Activated T-cell treated with anti-CD3 and anti-CD28 coated beads, Interleukin-2, amount 50 U/mL, for 1 hour (primary cell): ENCODE results near the gene AATK.
A peak's percentile ranks its signal among the peaks of the same experiment; 100 is the strongest.

Experiments used
- DNase-seq: peaks from one replicate; pipeline ENCODE4 v3.0.0-alpha.2; 2020

The AATK gene

DNA sequence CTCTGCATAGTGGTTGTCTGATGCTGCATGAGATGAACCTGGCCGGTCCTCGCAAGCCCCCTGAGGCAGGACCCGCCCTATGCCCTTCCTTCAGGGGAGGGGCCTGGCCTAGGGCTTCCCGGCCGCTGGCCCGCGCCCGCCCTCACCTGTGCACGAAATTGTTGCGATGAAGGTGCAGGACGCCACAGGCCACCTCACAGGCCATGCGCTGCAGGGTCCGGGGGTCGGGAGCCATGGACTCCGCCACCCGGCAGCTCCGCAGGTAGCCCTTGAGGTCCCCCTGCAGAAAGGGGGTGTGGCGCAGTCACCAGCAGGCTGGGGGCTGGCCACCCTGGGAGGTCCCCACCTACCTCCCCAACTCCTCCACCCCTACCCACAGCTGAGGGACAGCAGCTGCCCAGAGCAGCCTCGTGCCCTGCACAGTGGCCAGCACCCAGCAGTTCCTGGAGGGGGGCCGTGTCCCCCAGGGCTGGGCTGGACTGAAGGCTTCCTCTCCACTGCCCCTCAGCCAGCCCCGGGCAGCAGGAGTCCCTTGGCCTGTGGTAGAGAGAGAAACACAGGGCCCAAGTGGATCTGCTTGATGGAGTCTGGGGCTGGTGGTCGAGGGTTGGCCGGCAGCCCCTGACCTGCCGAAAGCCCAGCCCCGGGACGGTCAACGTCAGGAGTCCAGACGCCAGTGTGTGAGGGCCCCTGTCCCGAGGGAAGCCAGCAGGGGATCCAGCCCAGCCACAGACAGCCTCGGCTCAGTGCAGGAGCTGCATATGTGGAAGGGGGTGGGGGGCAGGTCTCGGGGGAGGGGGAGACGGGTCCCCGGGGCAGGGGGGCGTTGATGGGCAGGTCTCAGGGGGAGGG is 39.5 kb downstream of the AATK start:
- no peak for DNase-seq

DNA sequence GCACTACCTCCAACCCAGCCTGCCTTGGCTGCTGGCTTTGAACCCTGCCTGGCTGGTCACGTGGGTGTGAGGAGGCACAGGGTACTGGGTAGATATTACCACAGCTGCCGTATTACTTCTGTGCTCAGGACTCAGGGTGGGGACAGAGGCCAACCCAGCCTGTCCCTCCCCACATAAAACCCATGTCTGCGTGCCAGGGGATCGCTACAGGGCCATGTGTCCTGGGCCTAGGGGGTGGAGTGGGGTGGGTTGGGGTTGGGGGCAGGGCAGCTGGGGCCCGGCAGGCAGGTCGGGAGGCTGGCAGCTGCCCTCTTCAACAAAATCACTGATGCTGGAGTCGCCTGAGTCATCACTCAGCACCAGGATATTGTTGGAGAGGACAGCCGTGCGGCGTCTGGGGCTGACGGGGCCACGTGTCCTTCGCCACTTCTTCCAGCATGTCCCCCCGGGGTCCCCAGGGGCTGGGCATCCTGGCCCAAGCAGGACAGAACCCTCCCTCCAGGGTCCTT is 40.4 kb downstream of the AATK start:
- DNase-seq, result no peak

DNA sequence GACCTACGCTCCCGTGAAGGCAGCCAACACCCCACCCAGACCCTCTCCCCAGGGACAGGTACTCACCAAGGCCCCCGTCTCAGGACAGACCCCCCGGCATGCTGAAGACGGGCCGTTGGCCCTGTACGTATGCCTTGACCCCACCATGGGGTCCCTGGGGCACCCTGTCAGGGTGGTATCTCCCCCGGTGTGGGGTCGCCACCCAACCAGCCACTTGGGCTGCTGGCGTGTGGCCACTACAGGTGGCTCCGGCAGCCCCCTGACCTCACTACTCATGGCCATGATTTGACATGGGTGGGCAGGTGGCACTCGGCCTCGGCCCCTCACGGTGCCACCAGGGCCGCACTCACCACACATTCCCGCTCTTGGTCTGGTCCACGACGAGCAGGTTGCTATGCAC is 41.6 kb downstream of the AATK start:
- no peak for DNase-seq

DNA sequence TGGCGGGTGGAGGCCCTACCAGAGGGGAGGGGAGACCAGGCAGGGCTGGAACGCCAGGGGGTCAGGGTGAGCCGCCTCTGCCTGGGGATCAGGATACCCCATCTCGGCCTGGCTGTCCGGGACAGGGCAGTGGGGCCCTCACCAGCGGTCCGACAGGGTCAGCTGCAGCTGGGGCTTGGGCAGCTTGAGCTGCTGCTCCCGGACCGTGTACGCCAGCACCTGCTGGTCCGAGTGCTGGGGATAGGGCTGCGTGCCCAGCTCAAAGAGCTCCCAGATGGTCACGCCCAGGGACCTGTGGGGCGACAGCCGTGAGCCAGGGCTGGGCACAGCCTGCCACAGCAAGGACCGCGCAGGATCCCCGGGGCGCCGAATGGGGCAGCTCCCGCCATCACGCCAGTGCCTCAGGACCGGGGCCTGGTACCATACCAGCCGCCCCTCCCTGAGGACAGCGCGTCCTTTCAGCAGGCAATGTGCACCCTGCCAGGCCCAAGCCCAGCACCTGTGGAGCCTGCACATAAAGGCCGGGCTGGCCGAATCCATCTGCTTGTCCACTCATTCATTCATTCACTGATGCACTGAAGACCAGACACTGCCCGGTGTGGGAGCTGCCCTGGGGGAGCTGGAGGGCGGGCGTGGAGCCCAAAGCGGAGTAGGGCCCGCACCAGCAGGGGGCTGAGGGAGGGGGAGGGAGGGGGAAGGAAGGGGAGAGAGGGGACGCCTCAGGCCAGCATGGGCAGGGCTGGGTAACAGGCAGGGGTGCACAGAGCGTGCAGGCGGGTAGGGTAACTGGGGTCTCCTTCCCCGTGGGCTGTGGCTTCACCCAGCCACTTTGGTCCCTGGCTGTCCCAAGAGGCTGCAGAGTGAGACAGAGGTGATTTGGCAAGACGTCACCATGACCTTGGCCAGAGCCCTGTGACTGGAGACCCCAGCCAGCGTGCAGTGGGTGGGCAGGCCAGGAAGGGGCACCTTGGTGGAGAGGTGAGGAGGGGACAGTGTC is 42.7 kb downstream of the AATK start:
- no peak for DNase-seq

DNA sequence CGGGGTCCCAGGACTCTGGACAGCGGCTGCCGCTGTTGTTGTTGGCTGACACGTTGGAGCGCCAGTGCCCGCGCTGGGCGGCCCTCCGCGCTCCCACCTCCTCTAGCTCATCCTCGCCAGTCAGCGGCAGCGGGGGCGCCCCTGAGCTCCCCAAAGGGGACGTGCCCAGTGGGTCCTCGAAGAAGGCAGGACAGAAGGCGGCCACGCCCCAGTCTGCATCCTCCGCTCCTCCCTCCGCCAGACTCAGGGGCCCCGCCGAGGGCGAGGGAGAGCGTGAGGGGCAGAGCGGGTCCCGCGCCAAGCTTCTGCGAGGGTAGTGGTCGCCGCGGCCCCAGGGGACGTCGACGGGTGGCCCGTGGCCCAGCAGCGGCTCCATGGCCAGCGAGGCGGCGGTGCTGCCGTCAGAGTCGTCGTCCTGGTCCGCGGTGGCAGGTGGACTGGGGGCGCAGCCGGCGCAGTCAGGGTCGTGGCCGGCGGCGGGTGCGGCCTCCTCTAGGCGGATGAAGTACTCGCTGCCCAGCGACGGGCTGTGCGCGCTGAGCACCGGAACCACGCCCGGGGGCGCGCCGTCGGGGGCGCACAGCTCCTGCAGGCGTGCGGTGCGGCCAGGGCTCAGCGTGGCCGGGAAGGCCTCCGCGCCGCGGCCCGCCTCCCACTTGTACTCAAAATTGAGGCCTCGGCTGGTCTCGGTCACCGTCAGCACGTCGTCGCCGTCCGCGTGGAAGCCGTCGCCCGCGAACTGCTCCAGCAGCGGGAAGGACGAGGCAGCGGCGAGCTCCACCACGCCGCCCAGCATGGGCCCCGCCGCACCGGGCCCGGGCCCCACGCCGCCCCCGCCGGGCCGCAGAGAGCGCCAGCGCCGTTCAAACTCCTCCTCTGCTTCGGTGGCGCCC is 43.9 kb downstream of the AATK start:
- no peak for DNase-seq

DNA sequence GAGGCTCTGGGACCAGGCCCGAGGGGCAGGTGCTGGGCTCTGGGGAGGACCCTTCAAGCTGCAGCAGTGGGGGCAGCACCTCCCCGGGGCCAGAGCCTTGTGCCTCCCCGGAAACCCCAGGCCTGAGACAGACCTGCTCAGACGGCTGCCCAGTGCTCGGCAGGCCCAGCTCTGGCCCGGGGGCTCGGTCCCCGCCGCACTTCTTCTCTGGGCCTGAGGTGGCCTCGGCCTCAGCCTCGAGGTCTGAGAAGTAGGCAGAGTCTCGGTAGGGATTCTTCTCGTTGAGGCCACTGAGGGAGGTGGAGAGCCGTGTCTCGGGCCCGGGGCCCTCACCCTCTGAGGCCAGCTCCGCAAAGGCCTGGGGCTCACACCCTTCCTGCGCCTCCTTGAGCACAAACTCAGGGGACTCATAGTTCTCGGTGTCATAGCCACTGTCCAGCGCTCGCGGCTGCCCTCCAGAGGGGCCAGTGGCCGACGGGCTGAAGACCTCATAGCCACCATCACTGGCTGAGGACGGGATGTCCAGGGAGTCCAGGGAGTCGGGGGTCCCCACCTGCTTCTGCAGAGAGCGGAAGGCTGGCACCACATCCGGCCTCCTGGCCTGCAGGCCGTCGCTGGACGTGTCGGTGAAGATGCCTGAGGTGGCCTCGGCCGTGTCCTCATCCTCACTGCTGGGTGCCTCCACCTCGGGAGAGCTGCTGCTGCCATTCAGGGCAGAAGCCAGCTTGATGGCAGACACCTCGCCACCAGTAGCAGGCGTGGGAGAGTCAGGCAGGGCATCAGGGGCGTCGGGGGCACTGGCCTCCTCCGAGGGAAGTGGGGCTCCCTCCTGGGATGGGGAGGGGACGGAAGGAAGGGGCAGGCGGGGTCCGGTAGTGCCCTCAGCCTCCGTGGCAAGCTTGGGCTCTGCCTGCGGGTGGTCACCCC is 45.1 kb downstream of the AATK start:
- DNase-seq, result no peak

DNA sequence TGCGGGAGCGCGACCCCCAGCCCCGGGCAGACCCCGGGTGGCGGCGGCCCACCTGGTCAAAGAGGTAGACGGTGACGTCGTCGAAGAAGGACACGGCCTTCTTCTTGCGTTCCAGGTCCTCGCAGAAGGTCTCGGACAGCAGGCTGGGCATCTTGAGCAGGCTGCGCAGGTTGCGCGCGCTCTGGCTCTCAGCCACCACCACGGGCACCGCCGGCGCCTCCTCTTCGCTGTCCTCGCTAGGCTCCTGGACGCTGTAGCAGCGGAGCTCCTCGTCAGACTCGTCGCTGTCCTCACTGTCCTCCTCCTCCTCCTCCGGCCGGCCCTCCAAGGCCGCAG is 45.9 kb downstream of the AATK start:
- DNase-seq, result no peak

DNA sequence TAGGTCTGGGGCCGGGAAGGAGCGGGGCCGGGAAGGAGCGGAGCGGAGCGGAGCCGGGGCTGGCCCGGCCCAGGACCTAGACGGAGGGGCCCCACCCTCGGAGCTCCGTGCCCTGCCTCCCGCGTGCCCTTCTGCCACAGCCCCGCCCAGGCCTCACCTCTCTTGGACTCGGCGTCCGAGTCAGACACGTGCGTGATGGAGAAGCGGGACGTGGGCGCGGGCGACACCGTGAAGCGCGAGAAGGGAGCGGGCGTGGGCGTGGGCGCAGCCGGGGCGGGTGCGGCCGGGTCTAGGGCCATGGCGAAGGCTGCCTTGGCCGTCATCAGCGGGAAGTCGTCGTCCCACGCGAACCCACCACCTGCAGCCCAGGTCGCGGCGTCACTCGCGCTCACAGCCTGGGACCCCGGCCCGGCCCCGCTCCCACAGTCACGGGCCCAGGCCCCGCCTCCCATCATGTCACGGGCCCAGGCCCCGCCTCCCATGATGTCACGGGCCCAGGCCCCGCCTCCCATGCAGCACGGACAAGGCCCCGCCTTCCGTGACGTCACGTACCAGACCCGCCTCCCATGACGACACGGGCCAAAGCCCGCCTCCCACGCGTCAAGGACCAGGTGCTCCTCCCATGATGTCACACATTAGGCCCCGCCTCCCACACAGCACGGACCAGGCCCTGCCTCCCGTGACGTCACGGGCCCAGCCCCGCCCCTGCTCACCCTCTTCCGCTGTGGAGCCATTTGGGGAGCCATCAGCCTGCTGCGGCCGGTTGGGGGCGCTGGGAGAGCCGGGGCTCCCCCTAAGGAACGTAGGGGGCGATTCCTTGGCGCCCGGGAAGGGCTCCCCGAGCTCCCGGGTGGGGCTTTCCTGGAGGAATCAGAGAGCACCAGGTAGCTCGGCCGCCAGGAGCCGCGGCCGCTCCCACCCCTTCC is 46.5 kb downstream of the AATK start:
- peak; percentile 90 for DNase-seq

DNA sequence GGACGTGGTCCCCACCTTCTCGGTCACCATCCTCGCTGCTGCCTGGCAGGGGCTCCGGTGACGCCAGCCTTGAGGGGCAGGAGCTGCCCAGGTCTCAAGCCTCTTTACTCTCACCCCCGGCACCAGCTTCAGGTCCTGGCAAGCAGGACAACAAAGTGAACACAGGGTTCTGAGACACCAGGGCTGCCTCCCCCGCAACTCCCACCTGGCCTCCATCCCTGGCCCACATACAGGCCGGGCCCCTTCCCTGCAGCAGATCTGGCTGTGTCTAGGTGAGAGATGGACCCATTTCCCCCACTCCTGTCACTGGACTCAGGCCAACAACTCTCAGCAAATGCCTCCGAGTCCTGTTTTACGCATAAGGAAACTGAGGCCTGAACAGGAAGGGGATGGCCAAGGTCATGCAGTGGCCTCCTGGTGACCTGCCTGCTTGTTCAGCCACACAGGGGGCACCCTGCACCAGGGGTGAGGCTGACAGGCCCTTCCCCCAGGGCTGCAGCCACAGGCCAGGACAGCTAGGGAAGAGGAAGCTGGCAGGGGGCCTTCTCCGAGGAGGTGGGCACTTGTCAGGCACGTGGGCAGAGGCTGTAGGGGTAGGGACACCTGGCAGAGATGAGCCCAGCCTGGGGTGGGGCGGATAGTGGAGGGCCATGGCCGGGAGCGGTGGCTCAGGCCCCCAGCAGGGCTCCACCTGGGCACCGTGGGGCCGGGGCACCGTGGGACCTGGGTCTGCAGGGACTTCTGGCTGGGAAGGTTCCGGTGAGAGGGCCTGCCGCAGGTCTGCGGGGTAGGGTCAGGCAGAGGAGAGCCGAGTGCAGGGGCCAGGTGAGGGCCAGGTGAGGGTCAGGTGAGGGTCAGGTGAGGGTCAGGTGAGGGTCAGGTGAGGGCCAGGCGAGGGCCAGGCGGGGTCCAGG is 47.5 kb downstream of the AATK start:
- no peak for DNase-seq

DNA sequence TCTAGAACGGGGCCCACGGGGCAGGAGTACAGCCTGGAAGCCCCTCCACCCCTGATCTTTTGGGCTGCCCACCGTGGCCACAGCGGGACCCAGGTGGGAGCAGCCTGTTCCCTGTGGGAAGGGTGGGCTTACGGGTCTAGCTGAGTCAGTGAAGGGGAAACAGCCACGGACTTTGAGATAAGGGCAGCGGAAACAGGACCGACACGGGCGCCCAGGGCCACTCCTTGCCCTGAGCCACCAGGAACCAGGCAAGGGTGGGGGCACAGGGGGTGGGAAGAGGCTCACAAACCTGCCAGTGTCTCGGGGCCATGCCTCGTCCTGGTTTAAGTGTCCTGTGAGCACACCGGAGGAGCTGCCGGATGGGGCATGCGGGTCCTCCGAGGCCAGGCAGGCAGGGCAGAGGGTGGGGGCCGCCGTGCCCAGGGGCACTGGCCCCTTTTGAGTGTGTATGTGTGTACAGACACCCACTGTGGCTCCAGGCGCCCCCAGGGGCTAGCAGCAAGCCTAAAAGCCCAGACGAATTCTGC is 48.3 kb downstream of the AATK start:
- no peak for DNase-seq

DNA sequence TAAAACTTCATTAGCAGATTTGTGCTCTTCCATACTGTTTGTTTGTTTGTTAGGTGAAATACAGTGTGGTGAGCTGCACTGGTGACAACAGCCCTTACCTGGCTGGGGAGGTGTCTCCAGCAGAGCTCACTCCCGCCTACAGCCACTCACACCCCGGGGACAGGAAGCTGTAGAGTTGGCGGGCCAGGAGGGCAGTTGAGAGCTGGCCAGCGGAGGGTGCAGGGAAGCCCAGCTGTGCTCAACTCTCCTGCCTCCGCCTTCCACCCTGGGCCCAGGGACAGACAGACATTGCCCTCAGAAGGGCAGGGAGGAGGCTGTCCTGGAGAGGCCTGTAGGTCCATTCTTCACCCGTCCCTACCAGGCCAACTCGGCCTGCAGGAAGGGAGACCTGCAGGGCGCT is 49.3 kb downstream of the AATK start:
- DNase-seq, result no peak

DNA sequence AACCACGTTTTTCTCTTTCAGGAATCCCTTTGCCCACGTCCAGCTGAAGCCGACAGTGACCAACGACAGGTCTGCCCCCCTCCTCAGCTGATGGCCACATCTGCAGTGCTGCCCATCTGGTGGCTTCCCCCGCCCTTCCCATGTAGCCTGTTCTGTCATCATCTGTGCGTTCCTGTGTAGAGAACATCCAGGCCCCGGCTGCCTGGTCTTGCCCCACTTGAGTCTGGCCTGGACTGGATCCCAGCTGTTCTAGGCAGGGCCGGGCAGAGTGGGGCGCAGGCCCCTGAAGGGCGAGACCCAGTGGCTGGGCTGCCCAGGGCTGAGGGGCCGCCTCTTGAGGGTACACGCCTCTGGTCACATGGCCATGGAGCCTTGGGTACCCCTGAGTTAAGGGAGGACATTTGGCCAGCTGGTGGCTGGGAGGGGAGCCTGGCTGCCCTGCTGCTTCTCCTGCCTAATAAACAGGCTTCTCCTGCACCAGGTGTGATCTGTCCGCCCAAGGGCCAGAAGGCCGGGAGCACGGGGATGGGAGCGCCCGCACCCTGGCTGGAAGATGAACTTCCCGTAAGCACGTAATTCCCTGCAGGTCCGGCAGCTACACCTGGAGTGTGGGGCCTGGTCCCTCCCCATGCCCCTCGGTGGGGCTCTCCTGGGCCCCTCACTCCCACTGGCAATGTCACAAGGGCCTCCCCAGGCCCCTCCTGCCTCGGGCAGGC is 50.1 kb downstream of the AATK start:
- DNase-seq, result no peak

DNA sequence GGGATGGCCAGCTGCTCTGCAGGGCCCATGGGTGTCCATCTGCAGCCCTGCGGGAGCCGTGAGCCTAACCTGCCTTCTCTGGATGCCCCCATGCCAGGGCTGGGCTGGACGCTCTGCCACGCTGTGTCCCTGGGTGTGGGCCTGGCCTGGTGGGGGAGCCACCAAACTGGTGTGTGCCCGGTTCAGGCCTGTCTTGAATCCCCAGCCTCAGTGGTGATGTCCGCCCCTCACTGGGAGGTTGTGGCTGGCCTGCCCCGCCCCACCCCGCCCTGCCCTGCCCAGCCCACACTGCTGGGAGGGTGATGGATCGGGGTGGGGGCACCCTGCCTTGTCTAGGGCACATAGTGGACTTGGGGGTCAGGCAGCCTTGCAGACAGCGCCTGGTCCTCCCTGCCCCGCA is 50.8 kb downstream of the AATK start:
- DNase-seq, result no peak

DNA sequence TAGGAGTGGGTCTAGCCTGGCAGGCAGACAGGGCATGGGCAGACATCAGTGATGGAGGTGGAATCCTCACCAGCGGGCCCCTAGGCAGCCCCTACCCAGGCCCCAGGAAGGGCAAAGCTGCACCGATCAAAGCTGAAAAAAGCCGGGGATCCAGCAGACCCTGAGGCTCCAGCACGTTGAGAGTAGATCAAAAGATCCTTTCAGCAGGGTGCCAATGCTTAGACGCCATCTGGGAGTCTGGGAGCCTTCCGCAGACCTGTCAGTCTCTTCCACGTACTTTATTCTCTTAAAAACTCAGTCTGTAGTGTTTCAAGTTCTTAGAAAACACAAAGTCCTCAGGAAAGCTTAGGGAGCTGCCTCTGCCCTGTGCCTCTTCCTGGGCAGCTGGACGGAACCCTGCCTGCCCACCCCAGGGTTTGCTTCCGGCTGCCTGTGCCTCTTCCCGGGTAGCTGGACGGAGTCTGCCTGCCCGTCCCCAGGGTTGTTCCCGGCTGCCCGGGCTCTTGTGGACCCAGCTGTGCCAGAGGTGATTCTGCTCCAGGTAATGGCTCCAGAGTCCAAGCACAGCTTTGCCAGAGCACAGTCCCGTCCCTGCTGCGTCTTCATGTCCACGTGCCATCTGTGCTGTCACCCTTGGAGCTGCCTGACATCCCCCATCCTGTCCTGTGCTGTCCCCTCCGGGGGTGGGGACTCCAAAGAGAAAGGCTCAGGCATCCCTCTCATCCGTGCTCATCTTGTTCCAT is 51.5 kb downstream of the AATK start:
- no peak for DNase-seq

DNA sequence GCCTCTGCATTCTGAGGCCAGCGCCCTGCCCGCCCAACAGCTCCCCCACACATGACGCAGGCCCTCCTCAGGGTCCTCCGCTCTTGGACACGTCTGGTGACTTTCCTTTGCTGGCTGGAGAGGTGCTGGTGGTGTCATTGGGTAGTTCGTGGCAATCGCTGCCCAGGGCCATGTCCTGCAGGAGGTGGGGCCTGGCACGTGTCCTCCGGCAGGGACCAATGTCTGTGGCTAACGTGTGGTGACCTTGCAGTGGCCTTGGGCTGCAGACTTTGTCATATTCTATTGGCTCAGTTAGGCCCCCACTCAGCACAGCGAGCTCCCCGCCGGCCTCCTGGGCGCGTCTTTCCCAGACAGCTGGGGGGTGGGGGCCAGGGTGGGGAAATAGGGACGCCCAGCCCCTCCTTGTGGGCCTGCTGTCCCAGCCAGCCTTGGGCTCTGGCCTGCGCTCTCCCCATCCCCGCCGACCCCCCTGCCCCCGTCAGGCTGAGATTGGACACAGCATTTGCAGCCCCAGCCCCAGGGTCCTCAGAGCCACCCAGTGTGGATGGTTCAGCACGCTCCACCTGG is 52.8 kb downstream of the AATK start:
- no peak for DNase-seq

DNA sequence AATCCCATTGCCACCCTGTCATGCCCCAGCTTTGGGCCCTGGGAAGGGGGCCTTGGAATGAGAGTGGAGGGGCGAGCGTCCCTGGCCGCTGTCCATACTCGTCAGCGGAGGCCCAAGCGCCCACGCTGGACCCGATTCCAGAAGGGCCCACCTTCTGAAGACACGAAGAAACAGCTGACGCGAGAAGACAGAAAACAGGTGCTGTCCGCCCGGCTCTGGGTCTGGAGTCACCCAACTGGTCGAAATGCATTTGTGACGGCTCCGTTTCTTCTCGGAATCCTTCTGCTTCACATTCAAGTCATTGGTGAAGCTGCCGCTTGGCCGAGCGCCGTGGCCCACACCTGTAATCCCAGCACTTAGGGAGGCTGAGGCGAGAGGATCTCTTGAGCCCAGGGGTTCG is 53.6 kb downstream of the AATK start:
- no peak for DNase-seq

DNA sequence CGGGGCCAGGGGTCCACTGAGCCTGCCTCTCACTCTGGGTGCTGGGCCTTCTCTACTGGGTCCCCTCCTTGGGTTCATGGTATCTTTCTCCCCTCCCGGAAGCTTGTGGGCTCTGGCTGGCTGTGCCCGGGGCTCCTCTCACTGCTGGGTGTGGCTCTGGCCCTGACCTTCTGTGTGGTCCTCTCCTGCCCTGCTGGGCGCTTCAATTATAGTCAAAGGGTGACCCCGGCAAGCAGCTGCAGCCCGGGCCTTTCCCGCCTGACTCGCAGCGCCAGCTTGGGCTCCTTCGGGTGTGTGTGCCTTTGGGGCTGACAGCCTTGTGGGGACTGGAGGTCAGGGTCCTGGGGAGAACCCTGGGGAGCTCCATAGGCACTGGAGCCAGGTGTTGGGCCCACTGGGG is 55.0 kb downstream of the AATK start:
- DNase-seq, result no peak
